Osteoblast (primary cell): Measurements from ENCODE around the gene PPHLN1. TPM values are rescaled to one million over a fixed set of nuclear protein-coding genes. Genes with fewer than 3 reads are reported as not detected.

Experiments used
- DNase-seq: peaks from one replicate; pipeline ENCODE4 v3.0.0; 2011; ENCODE audit warnings: low spot score, mixed read lengths; ENCODE audit not compliant: insufficient read length; ENCODE audit errors: missing footprints
- H2AFZ ChIP-seq: 2 replicates; pipeline ENCODE4 v1.6.0; 2011; ENCODE audit warnings: mild to moderate bottlenecking, low read length
- H3K27ac ChIP-seq: 2 replicates; pipeline ENCODE4 v1.5.1; 2011; ENCODE audit warnings: mild to moderate bottlenecking, low read depth, low read length, moderate library complexity
- H3K27me3 ChIP-seq: 2 replicates; pipeline ENCODE4 v1.6.0; 2012; ENCODE audit warnings: mild to moderate bottlenecking, control low read depth, inconsistent platforms, low read length, moderate library complexity; ENCODE audit not compliant: insufficient read depth
- H3K36me3 ChIP-seq: 2 replicates; pipeline ENCODE4 v1.5.1; 2011; ENCODE audit warnings: mild to moderate bottlenecking, low read length, control low read depth, moderate library complexity; ENCODE audit not compliant: insufficient read depth
- H3K4me1 ChIP-seq: 2 replicates; pipeline ENCODE4 v1.5.1; 2011; ENCODE audit warnings: mild to moderate bottlenecking, low read length, control low read depth, moderate library complexity; ENCODE audit not compliant: insufficient read depth
- H3K4me2 ChIP-seq: 2 replicates; pipeline ENCODE4 v1.6.0; 2011; ENCODE audit warnings: mild to moderate bottlenecking, low read length; ENCODE audit not compliant: insufficient read depth
- H3K4me3 ChIP-seq: fragments of 200-600 bp; sonication (generic); 3 replicates; pipeline ENCODE4 v1.5.1; 2012; ENCODE audit warnings: mild to moderate bottlenecking, low read length, inconsistent platforms; ENCODE audit not compliant: insufficient read depth
- H3K79me2 ChIP-seq: 2 replicates; pipeline ENCODE4 v1.6.0; 2012; ENCODE audit warnings: mild to moderate bottlenecking, low read length, control low read depth, inconsistent platforms; ENCODE audit not compliant: insufficient read depth
- H3K9me3 ChIP-seq: 2 replicates; pipeline ENCODE4 v1.5.1; 2011; ENCODE audit warnings: low read depth, low read length, control low read depth
- H4K20me1 ChIP-seq: 2 replicates; pipeline ENCODE4 v1.6.0; 2012; ENCODE audit warnings: mild to moderate bottlenecking, low read length, control low read depth; ENCODE audit not compliant: insufficient read depth
- total RNA-seq: library from RNA; depleted of rRNA; stranded (reverse); fragments of >200 nt; gene quantifications from 2 replicates; pipeline ENCODE4 v1.2.3, GENCODE V29; 2012
- TF ChIP-seq, protein P1 (sequence below): IDR thresholded peaks from 2 replicates; pipeline ENCODE4 v1.5.1; 2011; ENCODE audit warnings: mild to moderate bottlenecking, low read depth, low read length, moderate library complexity; ENCODE audit errors: extremely low read depth

The PPHLN1 gene
- total RNA-seq, 1 donor: 70.9 TPM

DNA sequence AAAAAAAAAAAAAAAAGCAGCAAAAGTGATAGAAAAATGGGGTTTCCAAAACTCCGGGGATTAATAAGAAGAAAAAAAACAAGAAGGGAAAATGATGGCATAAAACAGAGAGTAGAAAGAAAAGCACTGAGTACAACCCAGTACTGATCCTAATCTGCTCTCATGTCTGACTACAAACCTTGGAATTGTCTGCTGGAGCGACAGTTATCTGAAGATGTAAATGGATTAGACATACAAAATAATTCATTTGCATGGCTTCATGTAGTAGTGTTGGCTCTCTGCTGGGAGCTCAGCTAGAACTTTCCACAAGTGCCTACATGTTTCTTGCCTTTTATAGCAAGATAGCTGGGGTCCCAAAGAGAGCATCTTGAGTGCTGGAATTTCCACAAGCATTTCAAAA, 34.3 kb upstream of the PPHLN1 start:
- Histone ChIP-seq H3K36me3 (no peaks in the 10 kb centered on the region), H4K20me1 (no peaks in the 10 kb centered on the region), H3K4me3 (no peak overlapping the region), H2AFZ (no peak overlapping the region), H3K27ac (no peak overlapping the region), H3K4me2 (no peak overlapping the region), H3K27me3 (no peaks in the 10 kb centered on the region), H3K79me2 (no peaks in the 10 kb centered on the region), H3K9me3 (no peaks in the 10 kb centered on the region), H3K4me1 (no peaks in the 10 kb centered on the region)
- DNase-seq: no peak
- TF ChIP-seq, protein P1, sequence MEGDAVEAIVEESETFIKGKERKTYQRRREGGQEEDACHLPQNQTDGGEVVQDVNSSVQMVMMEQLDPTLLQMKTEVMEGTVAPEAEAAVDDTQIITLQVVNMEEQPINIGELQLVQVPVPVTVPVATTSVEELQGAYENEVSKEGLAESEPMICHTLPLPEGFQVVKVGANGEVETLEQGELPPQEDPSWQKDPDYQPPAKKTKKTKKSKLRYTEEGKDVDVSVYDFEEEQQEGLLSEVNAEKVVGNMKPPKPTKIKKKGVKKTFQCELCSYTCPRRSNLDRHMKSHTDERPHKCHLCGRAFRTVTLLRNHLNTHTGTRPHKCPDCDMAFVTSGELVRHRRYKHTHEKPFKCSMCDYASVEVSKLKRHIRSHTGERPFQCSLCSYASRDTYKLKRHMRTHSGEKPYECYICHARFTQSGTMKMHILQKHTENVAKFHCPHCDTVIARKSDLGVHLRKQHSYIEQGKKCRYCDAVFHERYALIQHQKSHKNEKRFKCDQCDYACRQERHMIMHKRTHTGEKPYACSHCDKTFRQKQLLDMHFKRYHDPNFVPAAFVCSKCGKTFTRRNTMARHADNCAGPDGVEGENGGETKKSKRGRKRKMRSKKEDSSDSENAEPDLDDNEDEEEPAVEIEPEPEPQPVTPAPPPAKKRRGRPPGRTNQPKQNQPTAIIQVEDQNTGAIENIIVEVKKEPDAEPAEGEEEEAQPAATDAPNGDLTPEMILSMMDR: no peak

DNA sequence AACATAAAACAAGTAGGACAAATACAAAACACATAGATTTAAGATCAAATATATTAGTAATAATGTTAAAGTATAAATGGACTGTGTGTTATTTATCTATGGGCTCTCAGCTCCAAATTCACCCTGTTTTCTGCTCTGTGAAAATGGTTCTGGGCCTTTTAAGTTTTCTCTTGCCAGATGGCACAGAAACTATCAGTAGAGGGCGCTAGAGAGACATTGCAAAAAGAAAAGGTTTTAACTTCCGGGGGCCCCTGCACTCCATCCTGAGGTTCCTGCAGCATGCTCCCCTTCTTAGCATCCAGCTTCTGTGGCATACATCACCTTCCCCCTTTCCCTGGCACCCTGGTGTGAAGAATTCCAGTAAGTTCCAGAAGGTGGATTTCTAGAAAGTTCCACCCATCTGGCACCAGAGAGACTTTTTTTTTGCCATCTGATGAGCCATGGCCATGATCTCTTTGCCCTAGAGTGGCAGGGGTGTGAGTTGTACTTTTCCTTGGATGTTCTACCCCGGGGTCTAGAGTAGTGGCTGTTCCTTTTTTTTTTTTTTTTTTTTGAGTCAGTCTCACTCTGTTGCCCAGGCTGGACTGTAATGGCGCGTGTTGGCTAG, 29.4 kb upstream of the PPHLN1 start:
- Histone ChIP-seq H3K27me3 (no peaks in the 10 kb centered on the region), H3K79me2 (no peaks in the 10 kb centered on the region), H3K9me3 (no peaks in the 10 kb centered on the region), H3K27ac (no peak overlapping the region), H4K20me1 (no peaks in the 10 kb centered on the region), H2AFZ (no peak overlapping the region), H3K4me2 (no peak overlapping the region), H3K4me3 (no peak overlapping the region), H3K36me3 (no peaks in the 10 kb centered on the region), H3K4me1 (peaks cover 3% of the 10 kb centered on the region)
- no peak for DNase-seq
- TF ChIP-seq, protein P1: peak; percentile 36

DNA sequence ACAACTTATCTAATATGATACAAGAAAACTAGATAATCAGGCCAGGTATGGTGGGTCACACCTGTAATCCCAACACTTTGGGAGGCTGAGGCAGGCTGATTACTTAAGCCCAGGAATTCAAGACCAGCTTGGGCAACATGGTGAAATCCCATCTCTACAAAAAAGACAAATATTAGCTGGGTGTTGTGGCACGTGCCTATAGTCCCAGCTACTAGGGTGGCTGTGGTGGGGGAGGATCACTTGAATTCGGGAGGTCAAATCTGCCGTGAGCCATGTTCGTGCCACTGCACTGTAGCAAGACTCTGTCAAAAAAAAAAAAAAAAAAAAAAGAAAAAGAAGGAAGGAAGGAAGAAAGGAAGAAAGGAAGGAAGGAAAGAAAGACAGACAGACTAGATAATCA, 27.1 kb upstream of the PPHLN1 start:
- Histone ChIP-seq H3K27ac (no peak overlapping the region), H3K4me3 (no peak overlapping the region), H3K27me3 (no peaks in the 10 kb centered on the region), H3K79me2 (no peaks in the 10 kb centered on the region), H3K36me3 (no peaks in the 10 kb centered on the region), H3K4me2 (no peak overlapping the region), H3K9me3 (no peaks in the 10 kb centered on the region), H4K20me1 (no peaks in the 10 kb centered on the region), H3K4me1 (peaks cover 3% of the 10 kb centered on the region), H2AFZ (no peak overlapping the region)
- TF ChIP-seq, protein P1: no peak
- no peak for DNase-seq

DNA sequence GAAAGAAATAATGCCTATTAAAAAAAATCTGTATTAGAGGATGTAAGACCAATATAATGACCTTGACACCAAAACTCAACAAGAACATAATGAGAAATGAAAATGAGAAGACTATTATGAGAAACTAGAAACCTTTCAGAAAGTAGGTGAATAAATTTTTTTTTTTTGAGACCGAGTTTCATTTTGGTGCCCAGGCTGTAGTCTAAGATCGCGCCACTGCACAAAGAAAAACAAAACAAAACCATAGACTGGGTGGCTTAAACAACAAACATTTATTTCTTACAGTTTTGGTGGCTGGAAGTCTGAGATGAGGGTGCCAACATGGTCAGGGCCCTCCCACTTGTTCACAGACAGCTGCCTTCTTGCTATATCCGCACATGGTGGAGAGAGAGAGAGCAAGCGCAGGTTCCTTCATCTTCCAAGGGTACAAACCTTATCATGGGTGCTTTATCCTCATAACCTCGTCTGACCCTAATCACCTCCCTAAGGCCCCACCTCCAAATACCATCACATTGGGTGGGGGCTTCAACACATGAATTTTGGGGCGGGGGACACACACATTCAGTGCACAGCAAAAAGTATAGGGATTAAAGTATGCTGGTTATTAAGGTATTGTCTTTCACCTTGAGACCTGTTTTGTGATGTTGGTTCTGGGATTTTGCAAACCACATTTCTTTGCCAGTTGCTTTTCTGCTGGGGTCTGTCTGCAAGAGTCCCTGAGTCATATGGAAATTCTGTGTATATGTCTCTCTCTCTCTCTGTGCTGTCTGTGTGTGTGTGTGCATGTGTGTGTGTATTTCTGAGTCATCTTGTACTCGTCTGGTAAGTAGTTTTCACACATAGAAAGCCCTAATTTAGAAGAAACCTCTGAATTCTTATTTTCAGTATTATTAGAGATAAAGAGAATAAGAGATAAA, 26.3 kb upstream of the PPHLN1 start:
- H3K36me3 ChIP-seq: no peaks in the 10 kb centered on the region
- H2AFZ ChIP-seq: no peak overlapping the region
- no peak for DNase-seq
- TF ChIP-seq, protein P1: no peak
- no peaks in the 10 kb centered on the region for H3K9me3 ChIP-seq
- no peak overlapping the region for H3K27ac ChIP-seq
- H3K27me3 ChIP-seq: no peaks in the 10 kb centered on the region
- H3K4me1 ChIP-seq: peaks cover 3% of the 10 kb centered on the region
- H3K79me2 ChIP-seq: no peaks in the 10 kb centered on the region
- H3K4me2 ChIP-seq: no peak overlapping the region
- no peaks in the 10 kb centered on the region for H4K20me1 ChIP-seq
- no peak overlapping the region for H3K4me3 ChIP-seq
